PFSK-1 (cell line): ENCODE data around the gene PGD.

Experiments used
- REST ChIP-seq, 2 experiments: IDR thresholded peaks; 2 replicates each; pipeline versions ENCODE4 v1.6.1 to v1.8.0; 2011 to 2012; ENCODE audit warnings: low read depth in 2 of 2, low read length in 2 of 2, control low read depth in 1 of 2, inconsistent platforms in 1 of 2, mild to moderate bottlenecking in 1 of 2, moderate library complexity in 1 of 2; ENCODE audit not compliant: insufficient read depth in 1 of 2
- TAF1 ChIP-seq: IDR thresholded peaks from 2 replicates; pipeline ENCODE4 v1.6.1; 2012; ENCODE audit warnings: low read length, control low read depth, borderline replicate concordance; ENCODE audit not compliant: insufficient read depth

- no peak for TF ChIP-seq TAF1
- no peak for TF ChIP-seq REST (IDR thresholded peaks at IDR 0.05; ENCODE audit: insufficient read depth in 1 of 2, low read depth in 2 of 2, low read length in 2 of 2)
These were observed 41.9 kb downstream of the PGD start for GRCh38 chr1:10440794-10441193.
